Iris pigment epithelial cell (primary cell): ENCODE results near the gene MYH9.

Experiments used
- DNase-seq: peaks from one replicate; pipeline ENCODE4 v3.0.0-alpha.2; 2011; ENCODE audit warnings: low read depth

The MYH9 gene

GRCh38 chr22:36367479-36367878, 20.3 kb downstream of the MYH9 start:
- DNase-seq = no peak

- DNase-seq = no peak
Observed at GRCh38 chr22:36367066-36367465, 20.7 kb downstream of the MYH9 start.

- DNase-seq = no peak
Observed at GRCh38 chr22:36366291-36366708, 21.5 kb downstream of the MYH9 start.

- DNase-seq = peak; percentile 94
Observed at GRCh38 chr22:36365020-36365411, 22.8 kb downstream of the MYH9 start.

- DNase-seq = no peak
Observed at GRCh38 chr22:36364255-36365019, 23.3 kb downstream of the MYH9 start.

GRCh38 chr22:36363349-36363981, 24.3 kb downstream of the MYH9 start:
- DNase-seq = no peak

- DNase-seq = no peak
Observed at GRCh38 chr22:36362932-36363331, 24.8 kb downstream of the MYH9 start.

- no peak for DNase-seq
Observed at GRCh38 chr22:36362075-36362474, 25.7 kb downstream of the MYH9 start.

- DNase-seq = no peak
Observed at GRCh38 chr22:36360871-36361383, 26.8 kb downstream of the MYH9 start.

- no peak for DNase-seq
Observed at GRCh38 chr22:36360011-36360410, 27.8 kb downstream of the MYH9 start.

GRCh38 chr22:36359470-36359996, 28.2 kb downstream of the MYH9 start:
- no peak for DNase-seq

GRCh38 chr22:36358533-36359469, 29.0 kb downstream of the MYH9 start:
- no peak for DNase-seq

- no peak for DNase-seq
Observed at GRCh38 chr22:36356708-36357624, 30.8 kb downstream of the MYH9 start.

- no peak for DNase-seq
Observed at GRCh38 chr22:36355894-36356293, 31.9 kb downstream of the MYH9 start.

GRCh38 chr22:36355362-36355761, 32.4 kb downstream of the MYH9 start:
- no peak for DNase-seq

GRCh38 chr22:36352803-36353507, 34.8 kb downstream of the MYH9 start:
- DNase-seq = peak; percentile 89

GRCh38 chr22:36351921-36352802, 35.6 kb downstream of the MYH9 start:
- DNase-seq = no peak

- peak; percentile 60 for DNase-seq
Observed at GRCh38 chr22:36350751-36351594, 36.8 kb downstream of the MYH9 start.
